ENCODE results near the gene INAVA. TPM values are rescaled to one million over a fixed set of nuclear protein-coding genes. Genes with fewer than 3 reads are reported as not detected.

INAVA gene
- total RNA-seq, 1 donor from 2014 or later, result 23.7 TPM

GRCh38 chr1:200849430-200849829 lies 45.3 kb upstream of the INAVA start:
- TF ChIP-seq EZH2 (IDR thresholded peaks at IDR 0.05) (no peak), EZH2phosphoT487 (IDR thresholded peaks at IDR 0.05) (no peak)
- TF ChIP-seq, protein P1, sequence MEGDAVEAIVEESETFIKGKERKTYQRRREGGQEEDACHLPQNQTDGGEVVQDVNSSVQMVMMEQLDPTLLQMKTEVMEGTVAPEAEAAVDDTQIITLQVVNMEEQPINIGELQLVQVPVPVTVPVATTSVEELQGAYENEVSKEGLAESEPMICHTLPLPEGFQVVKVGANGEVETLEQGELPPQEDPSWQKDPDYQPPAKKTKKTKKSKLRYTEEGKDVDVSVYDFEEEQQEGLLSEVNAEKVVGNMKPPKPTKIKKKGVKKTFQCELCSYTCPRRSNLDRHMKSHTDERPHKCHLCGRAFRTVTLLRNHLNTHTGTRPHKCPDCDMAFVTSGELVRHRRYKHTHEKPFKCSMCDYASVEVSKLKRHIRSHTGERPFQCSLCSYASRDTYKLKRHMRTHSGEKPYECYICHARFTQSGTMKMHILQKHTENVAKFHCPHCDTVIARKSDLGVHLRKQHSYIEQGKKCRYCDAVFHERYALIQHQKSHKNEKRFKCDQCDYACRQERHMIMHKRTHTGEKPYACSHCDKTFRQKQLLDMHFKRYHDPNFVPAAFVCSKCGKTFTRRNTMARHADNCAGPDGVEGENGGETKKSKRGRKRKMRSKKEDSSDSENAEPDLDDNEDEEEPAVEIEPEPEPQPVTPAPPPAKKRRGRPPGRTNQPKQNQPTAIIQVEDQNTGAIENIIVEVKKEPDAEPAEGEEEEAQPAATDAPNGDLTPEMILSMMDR (IDR thresholded peaks at IDR 0.05), result no peak
- H3K4me3 Mint-ChIP-seq, result no peak overlapping the region
- no peak overlapping the region for H3K27ac Mint-ChIP-seq
- Histone ChIP-seq H2AFZ (replicated peaks) (no peak overlapping the region), H3K4me1 (no peaks in the 10 kb centered on the region), H3K27ac (no peak overlapping the region), H3K9me3 (ENCODE audit: low read depth) (no peaks in the 10 kb centered on the region), H4K20me1 (ENCODE audit: low read depth) (no peaks in the 10 kb centered on the region), H3K4me3 (no peak overlapping the region), H3K36me3 (peaks cover 15% of the 10 kb centered on the region), H3K27me3 (no peaks in the 10 kb centered on the region), H3K79me2 (ENCODE audit: low read depth) (no peaks in the 10 kb centered on the region), H3K9ac (no peak overlapping the region), H3F3A (ENCODE audit: low read depth) (no peaks in the 10 kb centered on the region), H3K4me2 (no peak overlapping the region)
- no peak for DNase-seq (ENCODE audit: low spot score)
- H3K27me3 Mint-ChIP-seq (ENCODE audit: insufficient read depth, low read depth), result no peaks in the 10 kb centered on the region
- H3K9me3 Mint-ChIP-seq, result no peaks in the 10 kb centered on the region
- peaks cover 48% of the 10 kb centered on the region for H3K36me3 Mint-ChIP-seq
- no peaks in the 10 kb centered on the region for H3K4me1 Mint-ChIP-seq

- H3K27ac ChIP-seq, result no peak overlapping the region
- no peaks in the 10 kb centered on the region for H3K4me1 Mint-ChIP-seq
- H3K27me3 ChIP-seq, result no peaks in the 10 kb centered on the region
- no peaks in the 10 kb centered on the region for H3K4me1 ChIP-seq
- no peak overlapping the region for H3K4me3 ChIP-seq
- H3K27ac Mint-ChIP-seq, result no peak overlapping the region
- H3K4me3 Mint-ChIP-seq, result no peak overlapping the region
- H3K9me3 Mint-ChIP-seq, result no peaks in the 10 kb centered on the region
- peaks cover 44% of the 10 kb centered on the region for H3K36me3 Mint-ChIP-seq
- H3F3A ChIP-seq (ENCODE audit: low read depth), result no peaks in the 10 kb centered on the region
- H3K27me3 Mint-ChIP-seq (ENCODE audit: insufficient read depth, low read depth), result no peaks in the 10 kb centered on the region
- DNase-seq (ENCODE audit: low spot score), result no peak
- H3K79me2 ChIP-seq (ENCODE audit: low read depth), result no peaks in the 10 kb centered on the region
- peaks cover 22% of the 10 kb centered on the region for H3K36me3 ChIP-seq
- H3K9me3 ChIP-seq (ENCODE audit: low read depth), result no peaks in the 10 kb centered on the region
- H3K4me2 ChIP-seq, result no peak overlapping the region
- H3K9ac ChIP-seq, result no peak overlapping the region
- no peaks in the 10 kb centered on the region for H4K20me1 ChIP-seq (ENCODE audit: low read depth)
- TF ChIP-seq EZH2 (IDR thresholded peaks at IDR 0.05) (no peak), EZH2phosphoT487 (IDR thresholded peaks at IDR 0.05) (no peak)
- TF ChIP-seq, protein P1 (IDR thresholded peaks at IDR 0.05), result no peak
- no peak overlapping the region for H2AFZ ChIP-seq (replicated peaks)
These were observed 44.1 kb upstream of the INAVA start for GRCh38 chr1:200850554-200850953.

GRCh38 chr1:200856716-200857357 lies 37.9 kb upstream of the INAVA start:
- H3K27ac Mint-ChIP-seq, result no peak overlapping the region
- TF ChIP-seq EZH2 (IDR thresholded peaks at IDR 0.05) (no peak), EZH2phosphoT487 (IDR thresholded peaks at IDR 0.05) (no peak)
- TF ChIP-seq, protein P1 (IDR thresholded peaks at IDR 0.05), result no peak
- no peaks in the 10 kb centered on the region for H3K9me3 Mint-ChIP-seq

More at GRCh38 chr1:200856716-200857357, 37.9 kb upstream of the INAVA start:
- Histone ChIP-seq H3K4me1 (no peaks in the 10 kb centered on the region), H3K27ac (no peak overlapping the region), H3K9me3 (ENCODE audit: low read depth) (no peaks in the 10 kb centered on the region), H3K9ac (no peak overlapping the region), H3K4me3 (no peak overlapping the region), H3F3A (ENCODE audit: low read depth) (peaks cover 4% of the 10 kb centered on the region), H3K27me3 (no peaks in the 10 kb centered on the region), H3K36me3 (peaks cover 34% of the 10 kb centered on the region), H3K79me2 (ENCODE audit: low read depth) (no peaks in the 10 kb centered on the region), H3K4me2 (no peak overlapping the region), H2AFZ (replicated peaks) (no peak overlapping the region), H4K20me1 (ENCODE audit: low read depth) (no peaks in the 10 kb centered on the region)
- peaks cover 12% of the 10 kb centered on the region for H3K36me3 Mint-ChIP-seq
- no peak for DNase-seq (ENCODE audit: low spot score)
- no peaks in the 10 kb centered on the region for H3K4me1 Mint-ChIP-seq
- no peak overlapping the region for H3K4me3 Mint-ChIP-seq
- H3K27me3 Mint-ChIP-seq (ENCODE audit: insufficient read depth, low read depth), result no peaks in the 10 kb centered on the region

Data from neural progenitor cell (in vitro differentiated cells).